H9 (cell line): ENCODE results near the gene CLEC3A. TPM values are rescaled to one million over a fixed set of nuclear protein-coding genes. Genes with fewer than 3 reads are reported as not detected.
A peak's percentile ranks its signal among the peaks of the same experiment; 100 is the strongest.

Source experiments
- DNase-seq: peaks from one replicate; pipeline ENCODE4 v3.0.0-alpha.2; 2017
- H2AFZ ChIP-seq: one replicate; pipeline ENCODE4 v1.6.1; 2013; ENCODE audit warnings: mild to moderate bottlenecking, low read length, control low read depth, moderate library complexity
- H2AK5ac ChIP-seq: 2 replicates; pipeline ENCODE4 v1.6.1; 2013; ENCODE audit warnings: low read length, control low read depth, mixed read lengths; ENCODE audit not compliant: insufficient read length
- H2BK120ac ChIP-seq: one replicate; pipeline ENCODE4 v1.6.1; 2013; ENCODE audit warnings: low read depth, mild to moderate bottlenecking, low read length, control low read depth, inconsistent platforms; ENCODE audit not compliant: poor library complexity, severe bottlenecking
- H2BK12ac ChIP-seq: 2 replicates; pipeline ENCODE4 v1.6.1; 2013; ENCODE audit warnings: low read length, control low read depth, mixed read lengths, low read depth; ENCODE audit not compliant: insufficient read length
- H2BK15ac ChIP-seq: 2 replicates; pipeline ENCODE4 v1.6.1; 2013; ENCODE audit warnings: low read depth, low read length, control low read depth
- H2BK20ac ChIP-seq: one replicate; pipeline ENCODE4 v1.6.1; 2013; ENCODE audit warnings: low read depth, mild to moderate bottlenecking, low read length, control low read depth, inconsistent platforms; ENCODE audit not compliant: poor library complexity, severe bottlenecking
- H2BK5ac ChIP-seq: 2 replicates; pipeline ENCODE4 v1.6.1; 2013; ENCODE audit warnings: low read length, control low read depth, mixed read lengths; ENCODE audit not compliant: insufficient read length
- H3K14ac ChIP-seq: 2 replicates; pipeline ENCODE4 v1.6.1; 2013; ENCODE audit warnings: low read length, control low read depth; ENCODE audit not compliant: insufficient read depth
- H3K18ac ChIP-seq: 2 replicates; pipeline ENCODE4 v1.6.1; 2013; ENCODE audit warnings: low read depth, mild to moderate bottlenecking, mixed read lengths, low read length, control low read depth; ENCODE audit not compliant: insufficient read length
- H3K23ac ChIP-seq: 2 replicates; pipeline ENCODE4 v1.6.1; 2013; ENCODE audit warnings: low read length, control low read depth, mixed read lengths, low read depth; ENCODE audit not compliant: insufficient read length
- H3K23me2 ChIP-seq: 2 replicates; pipeline ENCODE4 v1.6.1; 2013; ENCODE audit warnings: low read depth, mild to moderate bottlenecking, mixed read lengths, low read length, control low read depth; ENCODE audit not compliant: insufficient read length, poor library complexity, severe bottlenecking
- H3K27ac ChIP-seq: 2 replicates; pipeline ENCODE4 v1.5.1; 2013; ENCODE audit warnings: low read length, control low read depth, mixed read lengths, low read depth; ENCODE audit not compliant: insufficient read length
- H3K27me3 ChIP-seq: 2 replicates; pipeline ENCODE4 v1.6.1; 2013; ENCODE audit warnings: low read length, control low read depth, inconsistent platforms; ENCODE audit not compliant: insufficient read depth
- H3K4ac ChIP-seq: 2 replicates; pipeline ENCODE4 v1.6.1; 2013; ENCODE audit warnings: low read depth, mild to moderate bottlenecking, control low read depth, inconsistent platforms, low read length, moderate library complexity
- H3K4me1 ChIP-seq: 2 replicates; pipeline ENCODE4 v1.6.1; 2013; ENCODE audit warnings: low read length, control low read depth, inconsistent platforms; ENCODE audit not compliant: insufficient read depth
- H3K4me2 ChIP-seq: 2 replicates; pipeline ENCODE4 v1.6.1; 2013; ENCODE audit warnings: low read length, control low read depth, mixed read lengths; ENCODE audit not compliant: insufficient read length, insufficient read depth
- H3K56ac ChIP-seq: 2 replicates; pipeline ENCODE4 v1.6.1; 2013; ENCODE audit warnings: low read depth, mild to moderate bottlenecking, mixed read lengths, low read length, control low read depth; ENCODE audit not compliant: insufficient read length
- H3K79me1 ChIP-seq: 2 replicates; pipeline ENCODE4 v1.6.1; 2013; ENCODE audit warnings: low read depth, mild to moderate bottlenecking, moderate library complexity, low read length, control low read depth, inconsistent platforms; ENCODE audit not compliant: insufficient read depth, poor library complexity, severe bottlenecking
- H3K79me2 ChIP-seq: 2 replicates; pipeline ENCODE4 v1.6.1; 2013; ENCODE audit warnings: low read length, control low read depth, inconsistent platforms; ENCODE audit not compliant: insufficient read depth
- H3K9ac ChIP-seq: 2 replicates; pipeline ENCODE4 v1.6.1; 2013; ENCODE audit warnings: low read length, control low read depth, mixed read lengths; ENCODE audit not compliant: insufficient read length; ENCODE audit errors: extremely low read depth
- H3K9me3 ChIP-seq: one replicate; pipeline ENCODE4 v1.6.1; 2013; ENCODE audit warnings: low read depth, low read length, inconsistent platforms; ENCODE audit not compliant: control insufficient read depth
- H3T11ph ChIP-seq: one replicate; pipeline ENCODE4 v1.6.1; 2013; ENCODE audit warnings: mild to moderate bottlenecking, low read length, control low read depth, inconsistent platforms
- H4K20me1 ChIP-seq: one replicate; pipeline ENCODE4 v1.6.1; 2013; ENCODE audit not compliant: control insufficient read depth, insufficient read length, insufficient read depth
- H4K5ac ChIP-seq: 2 replicates; pipeline ENCODE4 v1.6.1; 2013; ENCODE audit warnings: low read depth, mild to moderate bottlenecking, mixed read lengths, low read length, control low read depth; ENCODE audit not compliant: insufficient read length
- H4K8ac ChIP-seq: replicated peaks from 2 replicates; pipeline ENCODE4 v1.6.1; 2013; ENCODE audit warnings: low read length, control low read depth, mixed read lengths, low read depth; ENCODE audit not compliant: insufficient read length
- H4K91ac ChIP-seq: 2 replicates; pipeline ENCODE4 v1.6.1; 2013; ENCODE audit warnings: low read depth, mild to moderate bottlenecking, moderate library complexity, mixed read lengths, low read length, control low read depth; ENCODE audit not compliant: insufficient read length
- H3K27ac Mint-ChIP-seq, 3 experiments: 2 replicates in 2 of 3; 3 replicates in 1 of 3; pipeline ENCODE4 v1.8.0; 2020 to 2021; ENCODE audit warnings: mixed read lengths in 3 of 3, mild to moderate bottlenecking in 1 of 3, moderate library complexity in 1 of 3
- H3K27me3 Mint-ChIP-seq: 2 replicates; pipeline ENCODE4 v1.8.0; 2021; ENCODE audit warnings: low read depth, mild to moderate bottlenecking, moderate library complexity, mixed read lengths
- H3K36me3 Mint-ChIP-seq, 3 experiments: 2 replicates in 2 of 3; 3 replicates in 1 of 3; pipeline ENCODE4 v1.8.0; 2020 to 2021; ENCODE audit warnings: low read depth in 3 of 3, mixed read lengths in 3 of 3; ENCODE audit not compliant: insufficient read depth in 1 of 3
- H3K4me1 Mint-ChIP-seq, 2 experiments: 2 replicates each; pipeline ENCODE4 v1.8.0; 2020; ENCODE audit warnings: mixed read lengths in 2 of 2
- H3K4me3 Mint-ChIP-seq, 2 experiments: 2 replicates in 1 of 2; 3 replicates in 1 of 2; pipeline ENCODE4 v1.8.0; 2020 to 2021; ENCODE audit warnings: mild to moderate bottlenecking in 2 of 2, mixed read lengths in 2 of 2, moderate library complexity in 1 of 2
- H3K9me3 Mint-ChIP-seq, 2 experiments: 2 replicates in 1 of 2; 3 replicates in 1 of 2; pipeline ENCODE4 v1.8.0; 2020; ENCODE audit warnings: mild to moderate bottlenecking in 2 of 2, mixed read lengths in 2 of 2, moderate library complexity in 1 of 2
- WGBS: extraction: QIAGEN DNeasy Blood & Tissue Kit; methylation state at CpG from one replicate; pipeline ENCODE4 v1.1.7; 2013; ENCODE audit warnings: missing lambda C conversion rate, low lambda C conversion rate, mixed read lengths; ENCODE audit not compliant: insufficient read length; ENCODE audit errors: extremely low coverage; 5-methylcytosine and 5-hydroxymethylcytosine counted together
- total RNA-seq: library from RNA; stranded (reverse); gene quantifications from 2 replicates; pipeline ENCODE4 v1.2.1, GENCODE V29; 2021
- TF ChIP-seq, protein P1 (sequence below): fragments of 200-600 bp; sonication (generic); conservative IDR thresholded peaks from 3 replicates; pipeline ENCODE4 v1.8.0; 2021; ENCODE audit warnings: antibody characterized with exemption, mild to moderate bottlenecking

Gene CLEC3A
- total RNA-seq, 1 experiment from 2014 or later = not detected

DNA sequence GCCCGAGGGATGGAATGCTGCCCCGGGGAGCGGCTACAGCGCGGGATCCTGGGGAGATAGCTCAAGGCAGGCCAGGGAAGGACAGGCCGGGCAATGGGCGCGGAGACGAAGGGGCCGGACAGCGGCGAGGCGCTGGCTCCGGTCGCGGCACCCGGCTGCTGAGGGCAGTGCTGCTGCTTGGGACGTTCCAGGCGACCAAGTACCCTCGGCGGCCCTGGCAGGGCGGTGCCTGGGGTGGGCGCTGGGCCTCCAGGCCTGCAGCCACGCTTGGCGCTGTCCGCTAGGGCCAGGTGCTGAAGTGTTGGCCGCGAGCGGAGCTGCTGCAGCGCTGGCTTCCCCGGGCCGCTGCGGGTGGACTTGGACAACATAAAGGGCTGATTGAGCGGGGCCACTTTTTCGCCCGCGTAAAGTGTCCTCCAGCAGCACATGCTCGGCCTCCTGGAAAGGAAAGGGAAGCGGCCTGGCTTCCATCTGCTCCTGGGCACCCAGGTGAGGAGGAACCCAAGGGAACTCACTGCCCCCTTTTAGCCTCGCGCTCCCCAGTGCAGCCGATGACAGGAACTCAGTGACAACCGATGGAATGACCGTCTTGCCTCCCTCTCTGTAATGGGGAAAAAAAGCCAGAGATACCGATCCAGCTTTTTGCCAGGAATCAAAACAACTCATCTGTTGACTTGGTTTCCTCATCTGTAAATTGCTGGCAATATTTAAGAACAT, 23.7 kb downstream of the CLEC3A start:
- no peak overlapping the region for H3K27ac Mint-ChIP-seq

More for the DNA sequence above, 23.7 kb downstream of the CLEC3A start:
- H2AK5ac ChIP-seq = no peak overlapping the region
- peaks cover 2 to 3% of the 10 kb centered on the region in 2 experiments; a peak in 2 of 4 replicates for H3K4me1 Mint-ChIP-seq
- H2BK20ac ChIP-seq = no peak overlapping the region
- H3K4me3 Mint-ChIP-seq = peak overlapping the region; percentile 7 to 44; a peak in 2 of 5 replicates
- no peak overlapping the region for H2BK15ac ChIP-seq
- no peaks in the 10 kb centered on the region for H4K20me1 ChIP-seq
- H3K23me2 ChIP-seq = peaks cover 3% of the 10 kb centered on the region
- H3T11ph ChIP-seq = no peak overlapping the region
- H3K9me3 Mint-ChIP-seq = no peaks in the 10 kb centered on the region
- no peaks in the 10 kb centered on the region for H3K79me2 ChIP-seq
- no peak overlapping the region for H4K5ac ChIP-seq
- no peak overlapping the region for H4K8ac ChIP-seq
- H2AFZ ChIP-seq = no peak overlapping the region
- no peak overlapping the region for H3K56ac ChIP-seq
- DNase-seq = peak; percentile 94
- H2BK120ac ChIP-seq = no peak overlapping the region
- H3K27me3 ChIP-seq = no peaks in the 10 kb centered on the region; the same call in none of the 2 replicates
- no peaks in the 10 kb centered on the region for H3K4me1 ChIP-seq
- no peak overlapping the region for H3K27ac ChIP-seq
- H3K79me1 ChIP-seq = no peaks in the 10 kb centered on the region
- no peak overlapping the region for H3K4ac ChIP-seq
- H2BK12ac ChIP-seq = no peak overlapping the region
- no peak overlapping the region for H3K18ac ChIP-seq
- H3K36me3 Mint-ChIP-seq = no peaks in the 10 kb centered on the region
- H3K9me3 ChIP-seq = no peaks in the 10 kb centered on the region
- H4K91ac ChIP-seq = no peak overlapping the region
- H2BK5ac ChIP-seq = no peak overlapping the region
- peaks cover 94% of the 10 kb centered on the region for H3K27me3 Mint-ChIP-seq
- no peak overlapping the region for H3K14ac ChIP-seq
- H3K9ac ChIP-seq = no peak overlapping the region
- WGBS = no CpG with 5 or more reads among the region's 45 CpGs
- TF ChIP-seq, protein P1, sequence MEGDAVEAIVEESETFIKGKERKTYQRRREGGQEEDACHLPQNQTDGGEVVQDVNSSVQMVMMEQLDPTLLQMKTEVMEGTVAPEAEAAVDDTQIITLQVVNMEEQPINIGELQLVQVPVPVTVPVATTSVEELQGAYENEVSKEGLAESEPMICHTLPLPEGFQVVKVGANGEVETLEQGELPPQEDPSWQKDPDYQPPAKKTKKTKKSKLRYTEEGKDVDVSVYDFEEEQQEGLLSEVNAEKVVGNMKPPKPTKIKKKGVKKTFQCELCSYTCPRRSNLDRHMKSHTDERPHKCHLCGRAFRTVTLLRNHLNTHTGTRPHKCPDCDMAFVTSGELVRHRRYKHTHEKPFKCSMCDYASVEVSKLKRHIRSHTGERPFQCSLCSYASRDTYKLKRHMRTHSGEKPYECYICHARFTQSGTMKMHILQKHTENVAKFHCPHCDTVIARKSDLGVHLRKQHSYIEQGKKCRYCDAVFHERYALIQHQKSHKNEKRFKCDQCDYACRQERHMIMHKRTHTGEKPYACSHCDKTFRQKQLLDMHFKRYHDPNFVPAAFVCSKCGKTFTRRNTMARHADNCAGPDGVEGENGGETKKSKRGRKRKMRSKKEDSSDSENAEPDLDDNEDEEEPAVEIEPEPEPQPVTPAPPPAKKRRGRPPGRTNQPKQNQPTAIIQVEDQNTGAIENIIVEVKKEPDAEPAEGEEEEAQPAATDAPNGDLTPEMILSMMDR = peak; percentile 24; the same call in 1 of the 3 replicates
- H3K23ac ChIP-seq = no peak overlapping the region
- peak overlapping the region; percentile 17 for H3K4me2 ChIP-seq
